DND-41 (cell line): ENCODE results near the gene MANBA.

Source experiments
- ATAC-seq: fragments of 200-7000 bp; cut with Tn5 transposase; 3 replicates; pipeline ENCODE4 v1.9.1; 2021; ENCODE audit warnings: low read depth; ENCODE audit not compliant: insufficient read depth
- DNase-seq: peaks from one replicate; pipeline ENCODE4 v3.0.0-alpha.2; 2020
- H2AFZ ChIP-seq: 2 replicates; pipeline ENCODE4 v1.6.0; 2012; ENCODE audit warnings: low read depth, low read length
- H3K27ac ChIP-seq: 2 replicates; pipeline ENCODE4 v1.5.1; 2012; ENCODE audit warnings: low read length, inconsistent platforms
- H3K27me3 ChIP-seq: fragments of 200-600 bp; sonication (generic); 2 replicates; pipeline ENCODE4 v1.6.0; 2012; ENCODE audit warnings: low read length, mild to moderate bottlenecking, inconsistent platforms; ENCODE audit not compliant: insufficient read depth, poor library complexity
- H3K36me3 ChIP-seq: 2 replicates; pipeline ENCODE4 v1.5.1; 2012; ENCODE audit warnings: low read length, inconsistent platforms; ENCODE audit not compliant: insufficient read depth
- H3K4me1 ChIP-seq: 2 replicates; pipeline ENCODE4 v1.5.1; 2012; ENCODE audit warnings: mild to moderate bottlenecking, low read length; ENCODE audit not compliant: insufficient read depth
- H3K4me2 ChIP-seq: 2 replicates; pipeline ENCODE4 v1.6.0; 2012; ENCODE audit warnings: mild to moderate bottlenecking, moderate library complexity, low read length, inconsistent platforms; ENCODE audit not compliant: insufficient read depth
- H3K4me3 ChIP-seq, 2 experiments: fragments of 200-600 bp in 1 of 2; shearing (Covaris generic) in 1 of 2; 2 replicates each; pipeline ENCODE4 v1.5.1; 2012 to 2016; ENCODE audit warnings: inconsistent platforms in 2 of 2, low read length in 2 of 2, mild to moderate bottlenecking in 2 of 2, low read depth in 1 of 2, moderate library complexity in 1 of 2
- H3K79me2 ChIP-seq: 2 replicates; pipeline ENCODE4 v1.6.0; 2012; ENCODE audit warnings: low read length, inconsistent platforms; ENCODE audit not compliant: insufficient read depth
- H3K9ac ChIP-seq: 2 replicates; pipeline ENCODE4 v1.6.0; 2012; ENCODE audit warnings: low read depth, mild to moderate bottlenecking, inconsistent platforms, low read length, moderate library complexity
- H3K9me3 ChIP-seq: 2 replicates; pipeline ENCODE4 v1.5.1; 2012; ENCODE audit warnings: low read length, moderate library complexity, mild to moderate bottlenecking, inconsistent platforms; ENCODE audit not compliant: insufficient read depth, severe bottlenecking
- H4K20me1 ChIP-seq: 2 replicates; pipeline ENCODE4 v1.6.0; 2012; ENCODE audit warnings: low read length; ENCODE audit not compliant: insufficient read depth
- CTCF ChIP-seq: IDR thresholded peaks from 2 replicates; pipeline ENCODE4 v1.5.1; 2012; ENCODE audit warnings: borderline replicate concordance, low read length, moderate library complexity, mild to moderate bottlenecking; ENCODE audit not compliant: poor library complexity, severe bottlenecking; ENCODE audit errors: extremely low read depth
- EZH2 ChIP-seq: IDR thresholded peaks from 3 replicates; pipeline ENCODE4 v1.6.1; 2012; ENCODE audit warnings: borderline replicate concordance, low read depth, mild to moderate bottlenecking, moderate library complexity, low read length, inconsistent platforms; ENCODE audit not compliant: severe bottlenecking

The MANBA gene

GRCh38 chr4:102606261-102606660, 154.5 kb downstream of the MANBA start:
- no peak for ATAC-seq
- no peaks in the 10 kb centered on the region for H3K9me3 ChIP-seq
- H3K79me2 ChIP-seq: no peaks in the 10 kb centered on the region
- no peak for DNase-seq
- TF ChIP-seq CTCF: no peak
- TF ChIP-seq EZH2: no peak
- no peaks in the 10 kb centered on the region for H3K27me3 ChIP-seq
- no peaks in the 10 kb centered on the region for H3K4me1 ChIP-seq
- H3K9ac ChIP-seq: no peak overlapping the region
- H4K20me1 ChIP-seq: no peaks in the 10 kb centered on the region
- H3K27ac ChIP-seq: no peak overlapping the region
- no peak overlapping the region for H3K4me2 ChIP-seq
- no peak overlapping the region for H2AFZ ChIP-seq
- H3K4me3 ChIP-seq: no peak overlapping the region
- H3K36me3 ChIP-seq: peaks cover 64% of the 10 kb centered on the region

GRCh38 chr4:102604222-102604940, 156.4 kb downstream of the MANBA start:
- Histone ChIP-seq H3K4me2 (no peak overlapping the region), H3K4me1 (no peaks in the 10 kb centered on the region), H3K27ac (no peak overlapping the region), H3K4me3 (no peak overlapping the region), H3K36me3 (peaks cover 62% of the 10 kb centered on the region), H3K79me2 (no peaks in the 10 kb centered on the region), H3K27me3 (no peaks in the 10 kb centered on the region), H3K9ac (no peak overlapping the region), H2AFZ (no peak overlapping the region), H4K20me1 (no peaks in the 10 kb centered on the region), H3K9me3 (no peaks in the 10 kb centered on the region)
- DNase-seq (no peak), ATAC-seq (no peak)
- TF ChIP-seq EZH2: no peak
- TF ChIP-seq CTCF: no peak

GRCh38 chr4:102601586-102602227, 159.1 kb downstream of the MANBA start:
- Histone ChIP-seq H3K36me3 (peaks cover 67% of the 10 kb centered on the region), H3K4me1 (no peaks in the 10 kb centered on the region), H3K4me2 (no peak overlapping the region), H2AFZ (no peak overlapping the region), H3K9me3 (no peaks in the 10 kb centered on the region), H3K79me2 (no peaks in the 10 kb centered on the region), H3K27me3 (no peaks in the 10 kb centered on the region), H4K20me1 (no peaks in the 10 kb centered on the region), H3K4me3 (no peak overlapping the region), H3K27ac (no peak overlapping the region), H3K9ac (no peak overlapping the region)
- TF ChIP-seq EZH2 (no peak), CTCF (no peak)
- no peak for ATAC-seq
- no peak for DNase-seq
